Thyroid gland (tissue), 4 donors: ENCODE measurements around the gene ZNF407. TPM values are rescaled to one million over a fixed set of nuclear protein-coding genes. Genes with fewer than 3 reads are reported as not detected.

Source experiments
- DNase-seq, 2 donors: peaks; one replicate each; pipeline ENCODE4 v3.0.0-alpha.2; 2019
- H3K27ac ChIP-seq, 3 donors: fragments of 200-600 bp; sonication (generic); 1 replicate in 2 of 3; 2 replicates in 1 of 3; pipeline ENCODE4 v1.5.1; 2016 to 2019; ENCODE audit warnings: mild to moderate bottlenecking in 1 of 3, moderate library complexity in 1 of 3
- H3K27me3 ChIP-seq: fragments of 200-600 bp; sonication (generic); one replicate; pipeline ENCODE4 v1.5.1; 2019
- H3K36me3 ChIP-seq, 2 donors: fragments of 200-600 bp; sonication (generic); one replicate each; pipeline ENCODE4 v1.5.1; 2016 to 2019
- H3K4me1 ChIP-seq, 2 donors: fragments of 200-600 bp; sonication (generic); one replicate each; pipeline ENCODE4 v1.5.1; 2017 to 2019
- H3K4me3 ChIP-seq, 3 donors: fragments of 200-600 bp; sonication (generic); replicated peaks in 1 of 3; 1 replicate in 2 of 3; 2 replicates in 1 of 3; pipeline ENCODE4 v1.5.1; 2016; ENCODE audit warnings: mild to moderate bottlenecking in 1 of 3
- H3K9me3 ChIP-seq: fragments of 200-600 bp; sonication (generic); one replicate; pipeline ENCODE4 v1.5.1; 2017
- POLR2A ChIP-seq, 2 donors: fragments of 450-650 bp; IDR thresholded peaks; one replicate each; pipeline ENCODE4 v1.6.1; 2017; ENCODE audit warnings: antibody characterized with exemption in 2 of 2, mild to moderate bottlenecking in 2 of 2, moderate library complexity in 1 of 2
- WGBS, 2 donors: methylation state at CpG; one replicate each; pipeline ENCODE4 v1.1.5; 2017; 5-methylcytosine and 5-hydroxymethylcytosine counted together
- intact Hi-C: fragments of 100-400 bp; cut with DNase I; formaldehyde crosslinking; loops from one replicate; pipeline ENCODE4 v1.15.1; 2023
- total RNA-seq, 4 donors: library from RNA; depleted of rRNA; stranded (reverse); fragments of >200 nt; gene quantifications; one replicate each; pipeline ENCODE4 v1.2.3, GENCODE V29; 2016
- TF ChIP-seq, protein P1 (sequence below), 6 experiments: fragments of 200-600 bp in 3 of 6; fragments of 450-650 bp in 3 of 6; sonication (generic) in 3 of 6; IDR thresholded peaks; one replicate each; pipeline ENCODE4 v1.5.1; 2016 to 2019; ENCODE audit warnings: antibody characterized with exemption in 6 of 6, mild to moderate bottlenecking in 2 of 6, inconsistent platforms in 1 of 6, moderate library complexity in 1 of 6

The ZNF407 gene
- total RNA-seq, 4 donors from 2014 or later, result 20.2 to 40.0 (median 26.4) TPM

DNA sequence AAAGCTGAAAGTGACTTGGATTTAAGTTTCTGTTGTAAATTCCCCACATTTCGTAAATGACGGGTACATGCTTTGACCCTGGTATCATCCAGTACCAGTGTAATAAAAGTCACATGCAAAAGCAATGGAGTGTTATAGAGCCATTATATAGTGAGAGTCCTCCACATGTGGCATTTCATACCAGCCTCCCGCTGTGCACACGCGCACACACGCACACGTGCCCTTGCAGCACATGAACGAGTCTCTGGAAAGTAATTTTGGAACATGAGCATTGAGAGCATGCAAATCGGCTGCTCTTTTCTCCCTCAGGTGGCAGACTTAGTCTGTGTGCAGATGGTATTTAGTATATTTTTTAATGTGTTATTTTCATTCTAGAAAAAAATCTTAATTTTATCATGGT is 198.1 kb downstream of the ZNF407 start:
- intact Hi-C loops, result no loop called here
- Histone ChIP-seq H3K4me3 (no peak overlapping the region), H3K9me3 (no peaks in the 10 kb centered on the region), H3K27me3 (no peaks in the 10 kb centered on the region), H3K27ac (no peak overlapping the region), H3K36me3 (no peaks in the 10 kb centered on the region), H3K4me1 (peaks cover 0 to 15% of the 10 kb centered on the region in 2 donors)
- 94 to 97% methylated on average over 9 of the region's 9 CpGs for WGBS, 2 donors
- DNase-seq, result no peak
- TF ChIP-seq, protein P1, sequence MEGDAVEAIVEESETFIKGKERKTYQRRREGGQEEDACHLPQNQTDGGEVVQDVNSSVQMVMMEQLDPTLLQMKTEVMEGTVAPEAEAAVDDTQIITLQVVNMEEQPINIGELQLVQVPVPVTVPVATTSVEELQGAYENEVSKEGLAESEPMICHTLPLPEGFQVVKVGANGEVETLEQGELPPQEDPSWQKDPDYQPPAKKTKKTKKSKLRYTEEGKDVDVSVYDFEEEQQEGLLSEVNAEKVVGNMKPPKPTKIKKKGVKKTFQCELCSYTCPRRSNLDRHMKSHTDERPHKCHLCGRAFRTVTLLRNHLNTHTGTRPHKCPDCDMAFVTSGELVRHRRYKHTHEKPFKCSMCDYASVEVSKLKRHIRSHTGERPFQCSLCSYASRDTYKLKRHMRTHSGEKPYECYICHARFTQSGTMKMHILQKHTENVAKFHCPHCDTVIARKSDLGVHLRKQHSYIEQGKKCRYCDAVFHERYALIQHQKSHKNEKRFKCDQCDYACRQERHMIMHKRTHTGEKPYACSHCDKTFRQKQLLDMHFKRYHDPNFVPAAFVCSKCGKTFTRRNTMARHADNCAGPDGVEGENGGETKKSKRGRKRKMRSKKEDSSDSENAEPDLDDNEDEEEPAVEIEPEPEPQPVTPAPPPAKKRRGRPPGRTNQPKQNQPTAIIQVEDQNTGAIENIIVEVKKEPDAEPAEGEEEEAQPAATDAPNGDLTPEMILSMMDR (IDR thresholded peaks at IDR 0.05), result no peak
- no peak for TF ChIP-seq POLR2A (IDR thresholded peaks at IDR 0.05)

DNA sequence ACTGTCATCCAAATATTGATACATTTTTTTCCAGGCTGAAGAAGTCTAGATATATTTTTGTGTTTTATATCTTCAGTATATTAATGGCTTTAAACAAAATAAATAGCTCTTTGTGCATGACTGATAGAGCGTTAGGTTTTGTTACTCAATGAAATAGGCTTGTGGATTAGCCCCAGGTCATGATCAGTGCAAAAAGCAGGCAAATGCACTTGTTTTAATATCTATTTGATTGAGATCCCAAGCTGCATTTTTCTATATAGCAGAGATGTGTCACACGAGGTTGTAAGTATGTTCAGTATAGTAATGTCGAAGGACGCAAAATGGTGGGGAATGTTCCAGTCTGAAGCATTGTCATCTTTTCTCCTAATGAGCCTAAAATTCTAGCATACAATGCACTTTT is 198.5 kb downstream of the ZNF407 start:
- TF ChIP-seq, protein P1 (IDR thresholded peaks at IDR 0.05), result no peak
- TF ChIP-seq POLR2A (IDR thresholded peaks at IDR 0.05), result no peak
- intact Hi-C loops, result no loop called here
- Histone ChIP-seq H3K36me3 (no peaks in the 10 kb centered on the region), H3K27me3 (no peaks in the 10 kb centered on the region), H3K9me3 (no peaks in the 10 kb centered on the region), H3K27ac (no peak overlapping the region), H3K4me1 (peaks cover 0 to 15% of the 10 kb centered on the region in 2 donors), H3K4me3 (no peak overlapping the region)
- no peak for DNase-seq
- WGBS, 2 donors, result 87 to 88% methylated on average over 4 of the region's 4 CpGs

DNA sequence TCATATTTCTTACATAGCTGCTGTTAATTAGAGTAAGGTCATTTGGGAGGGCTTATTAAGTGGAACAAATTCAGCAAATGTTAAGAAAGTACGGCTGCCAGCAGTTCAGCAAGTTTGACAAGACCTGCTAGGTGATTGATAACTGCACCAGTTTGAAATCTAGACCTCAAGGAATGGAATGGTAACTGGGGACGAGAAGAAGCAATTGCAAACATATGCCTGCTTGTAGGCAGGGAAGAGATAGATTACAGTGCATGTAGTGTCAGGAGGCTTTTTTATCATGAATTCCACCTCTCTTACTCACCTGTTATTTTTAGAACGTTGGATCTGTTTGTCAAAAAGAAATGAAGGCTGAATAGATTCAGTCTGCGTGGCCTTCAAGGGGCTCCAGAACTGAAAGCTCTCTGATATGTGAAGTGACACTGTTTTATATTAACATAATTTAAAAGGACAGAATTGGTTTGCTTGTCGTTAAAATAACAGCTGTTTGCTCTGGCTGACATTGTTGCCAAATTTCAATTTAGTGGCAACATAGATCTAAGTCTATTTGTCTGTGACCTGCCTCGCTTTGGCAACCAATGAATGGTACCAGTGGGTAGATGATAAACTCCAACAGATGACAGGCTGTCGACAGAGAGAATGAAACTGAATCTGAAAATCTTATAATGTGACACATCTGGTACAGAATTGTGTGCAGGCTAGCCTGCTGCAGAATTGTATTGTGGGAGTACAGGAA is 199.3 kb downstream of the ZNF407 start:
- 52 to 63% methylated on average over 7 of the region's 7 CpGs for WGBS, 2 donors
- Histone ChIP-seq H3K36me3 (no peaks in the 10 kb centered on the region), H3K27ac (peak overlapping the region in 1 of 3 donors; percentile 12), H3K4me3 (no peak overlapping the region), H3K9me3 (no peaks in the 10 kb centered on the region), H3K27me3 (no peaks in the 10 kb centered on the region), H3K4me1 (peaks cover 0 to 15% of the 10 kb centered on the region in 2 donors)
- no peak for DNase-seq
- TF ChIP-seq POLR2A (IDR thresholded peaks at IDR 0.05), result no peak
- TF ChIP-seq, protein P1 (IDR thresholded peaks at IDR 0.05), result no peak
- intact Hi-C loops, result no loop called here

DNA sequence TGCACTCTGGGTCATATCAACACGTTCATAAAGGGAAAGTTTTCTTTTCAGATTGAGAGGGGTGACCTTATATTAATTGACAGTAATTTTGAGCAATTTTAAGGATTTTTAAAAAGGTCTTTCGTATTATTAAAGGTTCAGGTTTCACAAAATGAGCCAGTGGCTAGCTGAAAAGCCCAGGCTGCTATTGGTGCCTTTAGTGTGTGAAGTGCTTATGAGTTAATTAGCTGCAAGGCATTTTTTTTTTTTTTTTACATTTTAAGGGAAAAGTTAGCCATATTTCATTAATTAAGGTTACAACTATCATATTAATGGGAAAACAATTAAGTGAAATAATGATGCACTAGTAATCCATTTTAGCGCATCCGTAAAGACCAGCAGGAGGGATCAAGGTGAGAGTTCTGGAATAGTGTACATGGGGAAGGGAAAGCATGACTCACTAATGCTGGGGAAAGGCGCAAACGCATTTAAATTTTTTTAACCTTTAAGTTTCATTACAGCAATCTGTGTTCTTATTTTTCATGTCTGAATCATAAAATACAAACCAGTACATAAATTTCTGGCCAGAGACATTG is 200.0 kb downstream of the ZNF407 start:
- TF ChIP-seq POLR2A (IDR thresholded peaks at IDR 0.05), result no peak
- TF ChIP-seq, protein P1 (IDR thresholded peaks at IDR 0.05), result no peak
- H3K36me3 ChIP-seq, result no peaks in the 10 kb centered on the region
- DNase-seq, result no peak
- WGBS, 2 donors, result 87 to 91% methylated on average over 6 of the region's 6 CpGs
- intact Hi-C loops, result no loop called here
- H3K9me3 ChIP-seq, result no peaks in the 10 kb centered on the region
- no peak overlapping the region for H3K4me3 ChIP-seq
- peaks cover 0 to 15% of the 10 kb centered on the region in 2 donors for H3K4me1 ChIP-seq
- no peak overlapping the region for H3K27ac ChIP-seq
- no peaks in the 10 kb centered on the region for H3K27me3 ChIP-seq

- TF ChIP-seq POLR2A (IDR thresholded peaks at IDR 0.05), result no peak
- TF ChIP-seq, protein P1 (IDR thresholded peaks at IDR 0.05), result no peak
- intact Hi-C loops, result no loop called here
- DNase-seq, result no peak
- Histone ChIP-seq H3K27ac (no peak overlapping the region), H3K36me3 (no peaks in the 10 kb centered on the region), H3K9me3 (no peaks in the 10 kb centered on the region), H3K4me3 (no peak overlapping the region), H3K4me1 (peaks cover 0 to 15% of the 10 kb centered on the region in 2 donors), H3K27me3 (no peaks in the 10 kb centered on the region)
- WGBS, 2 donors, result 98 to 99% methylated on average over 2 of the region's 2 CpGs
These were observed 201.9 kb downstream of the ZNF407 start for GRCh38 chr18:74799542-74799941.
